ENCODE results near the gene RIPOR3.

DNA sequence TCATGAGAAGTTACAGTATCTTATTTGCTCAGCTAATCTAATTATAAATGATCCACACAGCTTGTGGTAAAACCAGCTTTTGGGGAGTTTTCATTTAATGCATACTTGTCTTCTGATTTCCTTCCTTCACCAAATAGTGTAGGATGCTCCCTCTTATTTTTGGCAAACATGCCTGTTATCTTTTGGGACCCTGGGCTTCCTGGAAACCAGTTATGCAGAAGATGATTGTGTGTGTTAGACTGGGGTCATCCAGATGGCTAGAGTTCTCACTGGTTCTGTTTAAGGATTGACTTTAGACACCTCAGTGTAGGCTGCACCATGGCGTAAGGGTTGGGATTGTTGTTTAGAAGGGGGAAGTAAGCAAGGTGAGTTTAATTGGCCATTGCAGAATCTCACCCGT, 119.9 kb downstream of the RIPOR3 start:
- TF ChIP-seq GABPA (IDR thresholded peaks at IDR 0.05; ENCODE audit: low read depth) (no peak), POLR2AphosphoS5 (IDR thresholded peaks at IDR 0.05; ENCODE audit: low read depth) (no peak)
